GM18907 (cell line): ENCODE data around the gene BMERB1.
"Not testable (repeated sequence)": the region's sequence is repeated elsewhere in the genome, so short reads cannot be mapped to it uniquely, and the experiment has no call there.

Experiments used
- ATAC-seq: cut with Tn5 transposase; IDR thresholded peaks from one replicate; pipeline ENCODE4 v1.9.1; 2021; ENCODE audit warnings: mild to moderate bottlenecking, moderate library complexity; ENCODE audit not compliant: unreplicated experiment

Gene BMERB1

GRCh38 chr16:15548482-15548891 lies 114.1 kb downstream of the BMERB1 start:
- no peak for ATAC-seq

GRCh38 chr16:15552507-15552906 lies 118.1 kb downstream of the BMERB1 start:
- ATAC-seq, result no peak

GRCh38 chr16:15553313-15554088 lies 119.1 kb downstream of the BMERB1 start:
- ATAC-seq, result no peak

GRCh38 chr16:15556130-15556529 lies 121.7 kb downstream of the BMERB1 start:
- ATAC-seq, result no peak

GRCh38 chr16:15557258-15557657 lies 122.9 kb downstream of the BMERB1 start:
- ATAC-seq, result no peak

GRCh38 chr16:15559176-15559575 lies 124.8 kb downstream of the BMERB1 start:
- no peak for ATAC-seq

GRCh38 chr16:15564604-15565339 lies 130.4 kb downstream of the BMERB1 start:
- no peak for ATAC-seq

GRCh38 chr16:15566095-15566494 lies 131.7 kb downstream of the BMERB1 start:
- no peak for ATAC-seq

GRCh38 chr16:15567823-15568222 lies 133.4 kb downstream of the BMERB1 start:
- ATAC-seq, result no peak

- not testable (repeated sequence) for ATAC-seq
These were observed 136.3 kb downstream of the BMERB1 start for GRCh38 chr16:15570666-15571065.

GRCh38 chr16:15571557-15571956 lies 137.2 kb downstream of the BMERB1 start:
- no peak for ATAC-seq

- ATAC-seq, result no peak
These were observed 138.1 kb downstream of the BMERB1 start for GRCh38 chr16:15572329-15573001.

GRCh38 chr16:15573274-15573895 lies 139.0 kb downstream of the BMERB1 start:
- ATAC-seq, result no peak

- ATAC-seq, result not testable (repeated sequence)
These were observed 139.7 kb downstream of the BMERB1 start for GRCh38 chr16:15573896-15574613.

GRCh38 chr16:15574614-15574948 lies 140.2 kb downstream of the BMERB1 start:
- ATAC-seq, result no peak

GRCh38 chr16:15575293-15576049 lies 141.1 kb downstream of the BMERB1 start:
- no peak for ATAC-seq

- no peak for ATAC-seq
These were observed 142.9 kb downstream of the BMERB1 start for GRCh38 chr16:15576960-15577958.

GRCh38 chr16:15578824-15579223 lies 144.4 kb downstream of the BMERB1 start:
- ATAC-seq, result no peak
